Epidermal melanocyte (primary cell): ENCODE measurements around the gene DENND2C.

Experiments
- DNase-seq: peaks from one replicate; pipeline ENCODE4 v3.0.0; 2011; ENCODE audit warnings: low spot score; ENCODE audit not compliant: insufficient read length

Gene DENND2C

GRCh38 chr1:114676115-114676514 is 6.3 kb upstream of the DENND2C start:
- DNase-seq, result no peak

GRCh38 chr1:114671939-114672275 is 2.1 kb upstream of the DENND2C start:
- DNase-seq, result no peak

GRCh38 chr1:114671011-114671938 is 1.4 kb upstream of the DENND2C start:
- no peak for DNase-seq

GRCh38 chr1:114670083-114671010 is 498 bp upstream of the DENND2C start:
- peak; percentile 70 for DNase-seq

- DNase-seq, result no peak
These were observed 876 bp downstream of the DENND2C start for GRCh38 chr1:114668784-114669561.

- no peak for DNase-seq
These were observed 1.5 kb downstream of the DENND2C start for GRCh38 chr1:114668373-114668772.

GRCh38 chr1:114666954-114667353 is 2.9 kb downstream of the DENND2C start:
- no peak for DNase-seq

- DNase-seq, result no peak
These were observed 9.6 kb downstream of the DENND2C start for GRCh38 chr1:114660238-114660637.

GRCh38 chr1:114651893-114652292 is 18.0 kb downstream of the DENND2C start:
- DNase-seq, result no peak

- DNase-seq, result no peak
These were observed 21.3 kb downstream of the DENND2C start for GRCh38 chr1:114648503-114648902.

GRCh38 chr1:114641377-114641776 is 28.5 kb downstream of the DENND2C start:
- no peak for DNase-seq

- DNase-seq, result no peak
These were observed 30.9 kb downstream of the DENND2C start for GRCh38 chr1:114638910-114639309.

GRCh38 chr1:114632427-114632826 is 37.4 kb downstream of the DENND2C start:
- DNase-seq, result no peak

GRCh38 chr1:114627107-114627506 is 42.7 kb downstream of the DENND2C start:
- no peak for DNase-seq

- no peak for DNase-seq
These were observed 46.5 kb downstream of the DENND2C start for GRCh38 chr1:114623364-114623763.

GRCh38 chr1:114620419-114620818 is 49.4 kb downstream of the DENND2C start:
- no peak for DNase-seq

- DNase-seq, result no peak
These were observed 51.2 kb downstream of the DENND2C start for GRCh38 chr1:114618606-114619005.

GRCh38 chr1:114610546-114611245 is 59.2 kb downstream of the DENND2C start:
- DNase-seq, result no peak

GRCh38 chr1:114609826-114610225 is 60.0 kb downstream of the DENND2C start:
- DNase-seq, result no peak

- DNase-seq, result no peak
These were observed 60.8 kb downstream of the DENND2C start for GRCh38 chr1:114609026-114609425.

- no peak for DNase-seq
These were observed 62.6 kb downstream of the DENND2C start for GRCh38 chr1:114607223-114607622.
